AG04450 (cell line): ENCODE measurements around the gene KIAA0319L. TPM values are rescaled to one million over a fixed set of nuclear protein-coding genes. Genes with fewer than 3 reads are reported as not detected.

Experiments
- CTCF ChIA-PET: fragments of 300-600, 350-600 bp; formaldehyde crosslinking; extraction: SDS; loops from one replicate; lab custom pipeline; 2022; ENCODE audit warnings: antibody characterized with exemption, inconsistent platforms; lab: Charles Lee
- POLR2A ChIA-PET: fragments of 350-600 bp; formaldehyde crosslinking; extraction: SDS; loops from one replicate; lab custom pipeline; 2021; ENCODE audit warnings: antibody characterized with exemption, inconsistent platforms; lab: Yijun Ruan, JAX
- DNase-seq: peaks from one replicate; pipeline ENCODE4 v3.0.0-alpha.2; 2011; ENCODE audit warnings: low read depth, low spot score
- H3K27ac ChIP-seq: one replicate; pipeline ENCODE4 v1.5.1; 2012; ENCODE audit warnings: low read depth, low read length, control low read depth
- H3K27me3 ChIP-seq: one replicate; pipeline ENCODE4 v1.6.0; 2012; ENCODE audit warnings: low read length; ENCODE audit not compliant: control insufficient read depth, insufficient read depth
- H3K4me3 ChIP-seq: 2 replicates; pipeline ENCODE4 v1.5.1; 2011; ENCODE audit warnings: mild to moderate bottlenecking, low read depth, low read length, control low read depth
- H3K9me3 ChIP-seq: 2 replicates; pipeline ENCODE4 v1.5.1; 2012; ENCODE audit warnings: low read length; ENCODE audit not compliant: control insufficient read depth, insufficient read depth
- polyA plus RNA-seq: library from polyadenylated mRNA; depleted of rRNA; stranded (reverse); fragments of >200 nt; gene quantifications from 2 replicates; pipeline ENCODE4 v1.2.3, GENCODE V29; 2011
- TF ChIP-seq, protein P1 (sequence below): IDR thresholded peaks from 2 replicates; pipeline ENCODE4 v1.5.1; 2011; ENCODE audit warnings: low read depth, low read length, control low read depth, inconsistent platforms

The KIAA0319L gene
- polyA plus RNA-seq, 1 experiment, result 69.5 TPM

DNA sequence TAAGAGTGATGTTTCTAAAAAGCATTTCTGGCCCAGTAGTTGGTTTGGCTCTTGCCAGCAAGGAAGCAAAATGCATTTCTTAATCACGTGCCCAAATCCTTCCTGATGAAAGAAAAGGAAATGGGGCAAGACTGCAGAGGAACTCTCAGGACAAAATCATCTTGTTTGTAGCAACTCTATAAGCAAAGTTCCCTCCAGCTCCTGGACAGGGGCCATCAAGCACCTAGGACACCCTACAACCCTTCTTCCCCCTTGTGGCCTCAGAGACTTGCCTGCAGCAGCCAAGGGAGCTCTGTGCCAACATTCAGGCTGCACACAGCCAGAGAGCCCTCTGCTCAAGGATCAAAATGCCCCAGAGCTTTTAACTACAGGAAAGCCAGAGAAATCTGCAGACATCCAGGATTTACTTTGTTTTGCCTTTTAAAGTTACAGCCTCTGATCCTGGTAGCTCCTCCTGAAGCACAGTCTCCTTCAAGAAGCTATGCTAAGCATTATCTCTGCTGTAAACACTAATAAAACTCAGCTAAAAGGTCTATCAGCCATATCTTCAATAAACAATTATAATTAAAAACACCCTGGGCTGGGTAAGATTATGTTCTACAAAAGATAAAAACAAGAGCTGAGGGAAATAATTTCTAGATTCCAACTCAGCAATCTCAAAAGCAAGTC lies 105.0 kb downstream of the KIAA0319L start:
- H3K27me3 ChIP-seq, result no peaks in the 10 kb centered on the region
- no peaks in the 10 kb centered on the region for H3K9me3 ChIP-seq
- peak overlapping the region; percentile 87 for H3K27ac ChIP-seq
- peak; percentile 32 for DNase-seq
- POLR2A ChIA-PET, result interaction anchor here (1.5 kb wide), 1 partner anchor 105 kb away, joined by 10 read pairs; the partner anchor contains the start of genes KIAA0319L and NCDN
- no peak overlapping the region for H3K4me3 ChIP-seq
- TF ChIP-seq, protein P1, sequence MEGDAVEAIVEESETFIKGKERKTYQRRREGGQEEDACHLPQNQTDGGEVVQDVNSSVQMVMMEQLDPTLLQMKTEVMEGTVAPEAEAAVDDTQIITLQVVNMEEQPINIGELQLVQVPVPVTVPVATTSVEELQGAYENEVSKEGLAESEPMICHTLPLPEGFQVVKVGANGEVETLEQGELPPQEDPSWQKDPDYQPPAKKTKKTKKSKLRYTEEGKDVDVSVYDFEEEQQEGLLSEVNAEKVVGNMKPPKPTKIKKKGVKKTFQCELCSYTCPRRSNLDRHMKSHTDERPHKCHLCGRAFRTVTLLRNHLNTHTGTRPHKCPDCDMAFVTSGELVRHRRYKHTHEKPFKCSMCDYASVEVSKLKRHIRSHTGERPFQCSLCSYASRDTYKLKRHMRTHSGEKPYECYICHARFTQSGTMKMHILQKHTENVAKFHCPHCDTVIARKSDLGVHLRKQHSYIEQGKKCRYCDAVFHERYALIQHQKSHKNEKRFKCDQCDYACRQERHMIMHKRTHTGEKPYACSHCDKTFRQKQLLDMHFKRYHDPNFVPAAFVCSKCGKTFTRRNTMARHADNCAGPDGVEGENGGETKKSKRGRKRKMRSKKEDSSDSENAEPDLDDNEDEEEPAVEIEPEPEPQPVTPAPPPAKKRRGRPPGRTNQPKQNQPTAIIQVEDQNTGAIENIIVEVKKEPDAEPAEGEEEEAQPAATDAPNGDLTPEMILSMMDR, result peak; percentile 16; the same call in 1 of the 2 replicates
- CTCF ChIA-PET, result interaction anchor here (0.6 to 9.6 kb wide), 26 partner anchors 10 to 323 kb away, joined by 3 to 220 read pairs (median 10); partner anchors contain the start of genes CLSPN, KIAA0319L, NCDN and TFAP2E

DNA sequence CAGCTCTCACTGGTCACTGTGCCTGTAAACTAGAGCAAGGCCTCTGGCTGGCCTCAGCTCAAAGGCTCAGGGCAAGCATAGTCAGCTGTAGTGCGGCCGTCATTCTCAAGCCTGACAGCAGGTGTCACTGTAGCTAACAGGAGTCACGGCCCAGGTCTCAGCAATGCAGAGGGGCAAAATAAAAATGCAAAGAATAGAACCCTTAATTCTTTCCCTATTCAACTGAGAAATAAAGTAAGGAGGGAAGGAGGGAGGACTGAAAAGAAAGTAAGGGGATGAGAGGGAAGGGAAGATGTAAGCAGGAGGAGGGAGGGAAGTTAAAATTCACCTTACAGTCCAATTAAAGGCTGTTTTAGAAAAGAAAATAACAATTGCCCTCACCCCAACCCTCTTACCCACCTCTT lies 106.1 kb downstream of the KIAA0319L start:
- DNase-seq, result peak; percentile 51
- Histone ChIP-seq H3K9me3 (no peaks in the 10 kb centered on the region), H3K27ac (peak overlapping the region; percentile 87), H3K27me3 (no peaks in the 10 kb centered on the region), H3K4me3 (no peak overlapping the region)
- ChIA-PET POLR2A (interaction anchor here (0.6 to 1.7 kb wide), 4 partner anchors 81 to 147 kb away, joined by 3 to 12 read pairs (median 6); partner anchors contain the start of genes KIAA0319L and NCDN), CTCF (interaction anchor here (0.5 to 9.6 kb wide), 46 partner anchors 8 to 352 kb away, joined by 3 to 220 read pairs (median 6); partner anchors contain the start of genes CLSPN, KIAA0319L and NCDN)
- TF ChIP-seq, protein P1, result peak; percentile 89

DNA sequence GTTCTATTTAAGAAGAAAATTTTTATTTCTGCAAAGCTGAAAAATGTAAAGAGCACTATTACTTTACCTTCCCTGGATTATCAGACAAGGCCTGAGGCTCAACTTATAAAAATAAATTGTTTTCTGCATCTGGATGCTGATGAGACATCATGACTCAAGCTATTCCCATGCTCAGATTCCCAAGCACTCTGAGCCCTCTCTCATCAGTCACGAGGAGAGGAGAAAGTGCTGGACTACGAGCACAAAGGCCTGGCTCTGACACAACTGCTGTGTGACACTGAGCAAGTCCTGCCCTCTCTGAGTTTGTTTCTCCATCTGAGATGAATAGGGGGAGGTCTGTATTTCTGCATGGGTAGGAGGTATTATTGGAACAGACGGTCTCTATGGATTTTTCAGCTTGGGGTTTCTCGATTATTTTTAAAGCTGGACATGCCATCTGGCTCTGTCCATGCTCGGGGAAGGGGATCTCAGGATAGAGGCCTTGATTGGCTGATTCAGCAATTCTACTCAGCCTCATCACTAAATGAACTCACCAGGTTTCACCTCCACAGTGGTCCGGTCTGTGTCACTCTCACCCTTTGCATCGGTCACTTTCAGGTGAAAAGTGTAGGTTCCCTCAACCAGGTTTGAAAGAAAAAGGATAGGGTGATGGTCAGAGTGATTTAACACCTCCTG lies 107.7 kb downstream of the KIAA0319L start:
- TF ChIP-seq, protein P1, result no peak
- peak; percentile 95 for DNase-seq
- POLR2A ChIA-PET, result interaction anchor here (0.6 to 1.5 kb wide), 4 partner anchors 35 to 341 kb away, joined by 3 to 6 read pairs (median 4); partner anchors contain the start of genes KIAA0319L and NCDN
- H3K27ac ChIP-seq, result peak overlapping the region; percentile 93
- H3K9me3 ChIP-seq, result no peaks in the 10 kb centered on the region
- H3K4me3 ChIP-seq, result no peak overlapping the region
- CTCF ChIA-PET, result interaction anchor here (0.5 to 9.6 kb wide), 12 partner anchors 30 to 325 kb away, joined by 3 to 220 read pairs (median 12); no protein-coding TSS in a partner anchor
- H3K27me3 ChIP-seq, result no peaks in the 10 kb centered on the region

DNA sequence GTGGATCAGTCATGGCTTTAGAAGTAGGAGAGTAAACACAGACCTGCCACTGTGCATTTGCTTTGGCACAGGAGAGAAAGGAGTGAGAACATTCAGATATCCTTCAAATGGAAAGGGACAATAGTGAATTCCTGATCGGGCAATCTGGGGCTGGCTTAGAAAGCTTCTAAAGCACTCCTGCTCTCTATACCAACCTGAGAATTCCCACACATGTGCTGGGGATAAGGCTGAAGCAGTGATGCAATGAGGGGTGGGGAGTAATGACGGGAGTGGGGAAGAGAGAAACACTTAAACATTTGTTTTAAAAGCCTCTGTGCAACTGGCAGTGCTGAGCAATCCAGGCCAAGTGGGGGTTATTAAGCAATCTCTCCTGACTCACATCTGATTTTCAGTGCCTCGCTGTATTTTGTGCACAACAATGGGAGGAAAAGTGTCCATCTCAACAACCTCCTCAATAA lies 108.8 kb downstream of the KIAA0319L start:
- peak overlapping the region; percentile 93 for H3K27ac ChIP-seq
- CTCF ChIA-PET, result interaction anchor here (0.5 to 9.6 kb wide), 3 partner anchors 112 to 131 kb away, joined by 4 to 220 read pairs (median 57); no protein-coding TSS in a partner anchor
- TF ChIP-seq, protein P1, result no peak
- POLR2A ChIA-PET, result interaction anchor here (1.5 kb wide), 1 partner anchor 109 kb away, joined by 5 read pairs; the partner anchor contains the start of genes KIAA0319L and NCDN
- DNase-seq, result peak; percentile 92
- H3K27me3 ChIP-seq, result no peaks in the 10 kb centered on the region
- no peaks in the 10 kb centered on the region for H3K9me3 ChIP-seq
- H3K4me3 ChIP-seq, result peak overlapping the region; percentile 10; the same call in 1 of the 2 replicates
